Activated naive CD8-positive, alpha-beta T cell treated with anti-CD3 and anti-CD28 coated beads, Interleukin-2, amount 10 ng/mL, durations not matched to agents 7 days and 5 days (primary cell): Measurements from ENCODE around the gene QRFPR. TPM values are rescaled to one million over a fixed set of nuclear protein-coding genes. Genes with fewer than 3 reads are reported as not detected.
"Not testable (repeated sequence)": the region's sequence is repeated elsewhere in the genome, so short reads cannot be mapped to it uniquely, and the experiment has no call there.

Source experiments
- ATAC-seq: fragments of 150-1000 bp; cut with Tn5 transposase; one replicate; pipeline ENCODE4 v1.10.0; 2021; ENCODE audit warnings: low read depth, moderate library complexity
- POLR2A ChIA-PET: fragments of 350-600 bp; sonication (Branson Sonifier 250); formaldehyde crosslinking; loops from one replicate; lab custom pipeline; 2021; ENCODE audit warnings: antibody characterized with exemption; lab: Charles Lee
- DNase-seq: peaks from one replicate; pipeline ENCODE4 v3.0.0; 2021
- H3K27ac Mint-ChIP-seq: one replicate; pipeline ENCODE4 v1.8.0; 2022; ENCODE audit warnings: mild to moderate bottlenecking, mixed read lengths
- H3K27me3 Mint-ChIP-seq: one replicate; pipeline ENCODE4 v1.8.0; 2022; ENCODE audit warnings: mild to moderate bottlenecking, moderate library complexity, mixed read lengths
- H3K36me3 Mint-ChIP-seq: one replicate; pipeline ENCODE4 v1.8.0; 2021; ENCODE audit warnings: mild to moderate bottlenecking, mixed read lengths
- H3K4me1 Mint-ChIP-seq: one replicate; pipeline ENCODE4 v1.8.0; 2021; ENCODE audit warnings: mixed read lengths
- H3K4me3 Mint-ChIP-seq: one replicate; pipeline ENCODE4 v1.8.0; 2022; ENCODE audit warnings: mild to moderate bottlenecking, moderate library complexity, mixed read lengths
- H3K9me3 Mint-ChIP-seq: one replicate; pipeline ENCODE4 v1.8.0; 2021; ENCODE audit warnings: mixed read lengths
- total RNA-seq, 2 experiments: library from RNA; stranded (reverse); gene quantifications; one replicate each; pipeline ENCODE4 v1.2.3, GENCODE V29; 2021

Gene QRFPR
- not detected for total RNA-seq

DNA sequence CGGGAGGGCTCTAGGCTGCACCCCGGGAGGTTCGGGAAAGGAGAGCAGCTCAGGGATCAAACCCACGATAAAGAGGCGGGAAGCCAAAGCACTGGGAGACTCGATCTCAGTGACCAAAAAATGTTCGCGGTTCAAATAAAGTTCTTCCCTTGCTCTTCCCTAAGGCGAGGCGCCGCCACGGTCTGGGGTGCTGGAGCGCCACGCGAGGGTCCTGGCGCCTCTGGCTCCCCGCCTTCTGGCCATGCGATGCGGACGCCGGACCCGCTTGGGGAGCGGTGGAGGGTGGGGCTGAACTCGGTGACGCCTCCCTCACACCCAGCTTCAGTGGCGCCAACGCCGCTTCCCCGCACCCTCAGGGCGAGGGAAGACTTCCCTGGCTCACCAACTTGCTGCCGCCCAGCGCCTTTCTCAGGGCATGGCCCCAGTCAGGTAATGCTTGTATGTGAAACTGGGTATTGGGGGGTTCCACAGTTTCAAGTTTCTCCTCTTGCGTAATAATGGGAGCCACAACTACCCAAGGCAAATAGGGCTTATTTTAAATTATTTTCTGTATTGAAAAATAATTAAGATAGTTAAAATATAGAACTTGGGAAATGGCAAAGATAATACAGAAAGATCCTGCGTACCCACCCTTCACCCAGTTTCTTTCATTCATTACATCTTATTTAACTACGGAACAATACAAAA, at the start of gene QRFPR:
Gene QRFPR, minus strand, starts transcription at position 243 of the 687 bp plus-strand sequence. CDS start 371 bp downstream, outside the sequence.
- peak; percentile 18 for ATAC-seq
- peak within 1 kb of the TSS; percentile 78 for H3K4me3 Mint-ChIP-seq
- DNase-seq: no peak
- no peaks in the 10 kb centered on the region for H3K9me3 Mint-ChIP-seq
- H3K4me1 Mint-ChIP-seq: peaks cover 8% of the 10 kb centered on the region
- peak within 1 kb of the TSS; percentile 8 for H3K27ac Mint-ChIP-seq
- POLR2A ChIA-PET: no interaction called here
- peaks cover 2% of the 10 kb centered on the region for H3K36me3 Mint-ChIP-seq
- peaks cover 64% of the 10 kb centered on the region for H3K27me3 Mint-ChIP-seq

DNA sequence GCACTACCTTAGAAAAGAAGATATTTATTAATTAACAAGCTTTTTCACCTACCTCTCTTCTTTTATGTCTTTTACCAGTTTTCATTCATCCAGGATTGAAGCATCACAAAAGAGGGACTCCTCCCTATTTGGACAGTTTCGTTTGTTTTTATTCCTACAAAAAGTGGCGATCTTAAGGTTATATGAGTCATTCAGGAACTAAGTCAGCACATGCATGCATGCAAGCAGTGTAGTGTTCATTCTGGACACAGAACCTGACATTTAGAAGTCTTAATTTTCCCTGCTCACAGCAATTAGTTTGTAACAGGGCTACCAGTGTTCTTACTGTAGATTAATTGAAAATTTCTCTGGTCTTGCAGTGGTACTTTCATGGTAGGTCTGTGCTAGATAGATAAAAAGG, 47.9 kb upstream of the QRFPR start:
- Mint-ChIP-seq H3K4me3 (no peak overlapping the region), H3K9me3 (peaks cover 6% of the 10 kb centered on the region), H3K27me3 (peaks cover 10% of the 10 kb centered on the region), H3K4me1 (no peaks in the 10 kb centered on the region), H3K36me3 (no peaks in the 10 kb centered on the region), H3K27ac (no peak overlapping the region)
- POLR2A ChIA-PET: no interaction called here
- DNase-seq (no peak), ATAC-seq (no peak)

DNA sequence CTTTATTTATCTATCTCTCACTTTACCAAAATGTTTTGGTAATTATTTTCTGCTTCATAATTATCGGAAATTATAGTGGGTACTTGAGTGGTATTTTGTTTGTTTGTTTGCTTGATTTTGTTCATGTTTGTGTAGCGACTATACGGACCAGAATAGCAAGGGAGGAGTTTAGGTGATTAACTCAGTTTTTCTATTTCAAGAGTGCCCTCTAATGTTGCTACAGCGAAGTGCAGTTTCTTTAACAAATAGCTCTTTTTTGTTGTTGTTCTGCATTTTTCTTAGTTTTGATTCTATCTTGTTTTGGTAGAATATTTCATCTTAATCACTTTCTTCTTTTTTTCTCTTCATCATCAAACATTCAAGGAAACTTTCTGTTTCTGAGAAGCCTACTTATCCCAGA, 40.8 kb upstream of the QRFPR start:
- Mint-ChIP-seq H3K27me3 (peaks cover 19% of the 10 kb centered on the region), H3K27ac (no peak overlapping the region), H3K4me3 (no peak overlapping the region), H3K36me3 (no peaks in the 10 kb centered on the region), H3K9me3 (no peaks in the 10 kb centered on the region), H3K4me1 (no peaks in the 10 kb centered on the region)
- no peak for ATAC-seq
- no peak for DNase-seq
- POLR2A ChIA-PET: no interaction called here

DNA sequence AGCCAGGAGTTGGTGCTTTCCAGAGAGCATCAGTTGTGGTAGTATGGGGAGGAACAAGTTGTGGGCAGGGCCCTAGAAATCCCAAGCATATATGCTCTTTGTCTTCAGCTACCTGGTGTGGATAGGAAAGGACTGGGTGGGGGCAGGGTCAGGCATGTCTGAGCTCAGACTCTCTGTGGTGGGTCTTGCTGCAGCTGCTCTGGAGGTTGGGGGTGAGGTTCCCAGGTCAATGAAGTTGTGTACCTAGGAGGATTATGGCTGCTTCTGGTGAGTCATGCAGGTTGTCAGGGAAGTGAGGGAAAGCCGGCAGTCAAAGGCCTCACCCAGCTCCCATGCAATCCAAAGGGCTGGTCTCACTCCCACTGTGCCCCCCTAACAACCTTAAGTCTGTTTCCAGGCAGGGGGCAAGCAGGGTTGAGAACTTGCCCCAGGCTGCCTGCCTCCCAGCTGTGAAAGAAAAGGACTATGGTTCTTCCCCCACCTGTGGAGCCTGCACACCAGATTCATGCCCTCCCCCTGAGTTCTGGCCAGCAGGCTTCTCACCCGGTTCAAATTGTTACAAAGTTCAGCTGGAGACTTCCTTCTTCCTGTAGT, 30.4 kb upstream of the QRFPR start:
- H3K27ac Mint-ChIP-seq: no peak overlapping the region
- no peak for ATAC-seq
- no peak overlapping the region for H3K4me3 Mint-ChIP-seq
- POLR2A ChIA-PET: no interaction called here
- H3K36me3 Mint-ChIP-seq: no peaks in the 10 kb centered on the region
- H3K4me1 Mint-ChIP-seq: no peaks in the 10 kb centered on the region
- no peaks in the 10 kb centered on the region for H3K9me3 Mint-ChIP-seq
- peaks cover 12% of the 10 kb centered on the region for H3K27me3 Mint-ChIP-seq
- no peak for DNase-seq

DNA sequence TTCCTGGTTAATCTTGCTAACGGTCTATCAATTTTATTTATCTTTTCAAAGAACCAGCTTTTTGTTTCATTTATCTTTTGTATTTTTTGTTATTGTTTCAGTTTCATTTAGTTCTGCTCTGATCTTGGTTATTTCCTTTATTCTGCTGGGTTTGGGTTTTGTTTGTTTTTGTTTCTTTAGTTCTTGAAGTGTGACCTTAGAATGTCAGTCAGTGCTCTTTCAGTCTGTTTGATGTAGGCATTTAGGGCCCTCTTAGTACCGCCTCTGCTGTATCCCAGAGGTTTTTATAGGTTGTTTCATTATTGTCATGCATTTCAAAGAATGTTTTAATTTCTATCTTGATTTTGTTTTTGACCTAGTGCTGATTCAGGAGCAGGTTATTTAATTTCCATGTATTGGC, 27.7 kb upstream of the QRFPR start:
- H3K27me3 Mint-ChIP-seq, POLR2A ChIA-PET, H3K4me1 Mint-ChIP-seq, H3K4me3 Mint-ChIP-seq, H3K27ac Mint-ChIP-seq, H3K9me3 Mint-ChIP-seq, DNase-seq, H3K36me3 Mint-ChIP-seq, ATAC-seq: not testable (repeated sequence)

DNA sequence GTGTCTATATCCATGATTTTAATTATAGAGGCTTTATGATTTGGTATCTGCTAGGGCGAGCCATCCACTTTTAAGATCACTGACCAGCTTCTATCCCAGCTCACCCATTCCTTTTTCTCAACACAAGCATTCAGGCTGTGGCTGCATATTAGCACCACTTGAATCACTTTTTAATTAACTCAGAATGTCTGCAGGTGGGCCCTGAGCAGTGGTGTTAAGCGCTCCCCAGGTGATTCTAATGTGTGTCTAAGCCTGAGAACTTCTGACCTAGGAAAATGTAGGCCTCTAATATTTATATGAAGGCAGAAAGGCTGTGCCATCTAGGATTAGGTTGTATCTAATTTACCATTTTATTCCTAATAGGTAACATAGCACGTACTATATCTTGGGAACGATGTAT, 19.8 kb upstream of the QRFPR start:
- DNase-seq (no peak), ATAC-seq (no peak)
- H3K4me1 Mint-ChIP-seq: no peaks in the 10 kb centered on the region
- no peaks in the 10 kb centered on the region for H3K9me3 Mint-ChIP-seq
- POLR2A ChIA-PET: no interaction called here
- no peaks in the 10 kb centered on the region for H3K36me3 Mint-ChIP-seq
- H3K27me3 Mint-ChIP-seq: peaks cover 2% of the 10 kb centered on the region
- no peak overlapping the region for H3K4me3 Mint-ChIP-seq
- H3K27ac Mint-ChIP-seq: no peak overlapping the region

DNA sequence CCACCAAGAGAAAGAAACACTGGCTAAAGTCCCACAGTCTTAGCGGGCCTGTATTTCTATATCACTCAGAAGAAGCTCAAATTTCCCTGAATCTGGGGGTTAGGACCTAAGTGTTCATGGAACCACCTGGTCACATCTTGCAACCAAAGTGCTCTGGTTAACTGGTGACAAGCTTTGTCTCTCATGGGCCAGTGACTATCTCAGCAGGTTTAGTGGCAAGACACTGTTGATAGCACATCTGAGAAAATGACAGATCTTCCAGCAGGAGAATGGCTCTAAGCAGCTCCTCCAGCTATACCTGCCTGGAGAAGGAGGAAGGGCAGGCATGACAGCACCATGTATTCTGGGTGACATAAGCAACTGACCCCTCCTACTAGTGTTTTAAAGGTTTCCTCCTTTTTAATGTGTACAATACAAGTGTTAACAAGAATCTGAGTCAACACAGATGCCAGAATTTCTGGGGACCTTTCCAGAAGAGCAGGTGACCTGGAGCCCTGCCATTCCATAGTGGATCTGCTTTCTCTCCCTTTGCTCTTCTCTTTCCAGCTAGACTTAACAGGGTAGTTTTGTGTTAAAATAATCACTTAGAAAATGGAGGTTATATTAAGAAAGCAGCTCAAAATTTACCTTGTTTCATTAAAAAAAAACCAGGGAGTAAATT, 17.3 kb upstream of the QRFPR start:
- H3K36me3 Mint-ChIP-seq: no peaks in the 10 kb centered on the region

DNA sequence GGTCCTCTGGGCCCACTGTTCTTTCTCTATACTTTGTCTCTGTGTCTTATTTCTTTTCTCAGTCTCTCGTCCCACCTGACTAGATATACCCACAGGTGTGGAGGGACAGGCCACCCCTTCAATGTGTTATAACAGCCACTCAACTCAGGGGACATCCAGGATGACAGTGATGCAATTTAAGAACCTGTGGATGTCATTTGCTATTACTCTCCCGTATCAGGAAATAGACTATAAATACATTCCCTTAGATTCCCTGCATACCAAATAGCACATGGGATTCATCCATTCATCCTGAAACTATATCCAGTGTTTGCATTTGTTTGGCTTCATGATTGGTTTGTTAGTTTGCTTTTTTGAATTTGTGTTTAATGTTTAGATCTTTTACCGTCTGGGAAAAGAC, 16.6 kb upstream of the QRFPR start:
- POLR2A ChIA-PET: no interaction called here
- no peaks in the 10 kb centered on the region for H3K4me1 Mint-ChIP-seq

More for the DNA sequence above, 17.3 kb upstream of the QRFPR start:
- DNase-seq: no peak
- Mint-ChIP-seq H3K4me1 (no peaks in the 10 kb centered on the region), H3K4me3 (no peak overlapping the region), H3K9me3 (no peaks in the 10 kb centered on the region), H3K27ac (no peak overlapping the region), H3K27me3 (peaks cover 3% of the 10 kb centered on the region)
- ATAC-seq: no peak
- POLR2A ChIA-PET: no interaction called here

DNA sequence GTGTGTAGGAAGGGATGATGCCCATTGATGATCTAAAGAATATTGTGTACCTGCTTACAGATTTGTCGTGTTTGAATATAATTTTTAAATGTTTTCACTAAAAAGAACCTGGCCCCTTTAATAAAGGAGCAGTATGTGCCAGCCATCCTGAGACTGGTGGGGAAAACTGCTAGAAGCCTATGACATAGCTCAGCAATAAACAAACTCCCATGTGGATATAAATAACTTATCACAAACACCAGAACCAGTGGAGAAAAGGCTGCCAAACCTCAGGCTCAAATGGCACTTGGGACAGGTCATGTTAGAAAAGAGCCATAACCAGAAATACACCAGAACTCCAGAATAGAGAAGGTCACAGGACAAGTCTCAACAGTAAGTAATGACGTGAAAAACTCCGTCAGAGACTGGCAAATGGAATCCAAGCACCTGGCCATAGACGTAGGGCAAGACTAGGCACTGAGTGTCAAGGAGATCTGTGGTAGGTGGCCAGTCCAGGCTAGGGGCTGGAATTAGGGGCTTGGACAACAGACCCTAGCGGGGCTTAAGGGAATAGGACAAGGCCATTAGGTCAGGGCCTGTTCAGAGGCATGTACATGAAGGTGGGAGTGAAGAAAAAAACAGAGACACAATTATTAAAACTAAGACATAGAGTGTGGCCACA, 11.7 kb upstream of the QRFPR start:
- Mint-ChIP-seq H3K4me1 (no peaks in the 10 kb centered on the region), H3K27me3 (peaks cover 11% of the 10 kb centered on the region), H3K36me3 (no peaks in the 10 kb centered on the region), H3K9me3 (peaks cover 1% of the 10 kb centered on the region), H3K4me3 (no peak overlapping the region), H3K27ac (no peak overlapping the region)
- POLR2A ChIA-PET: no interaction called here
- no peak for DNase-seq
- no peak for ATAC-seq

More for the DNA sequence above, 16.6 kb upstream of the QRFPR start:
- Mint-ChIP-seq H3K36me3 (no peaks in the 10 kb centered on the region), H3K27ac (no peak overlapping the region), H3K27me3 (peaks cover 3% of the 10 kb centered on the region), H3K4me3 (no peak overlapping the region), H3K9me3 (no peaks in the 10 kb centered on the region)
- ATAC-seq: no peak
- no peak for DNase-seq

DNA sequence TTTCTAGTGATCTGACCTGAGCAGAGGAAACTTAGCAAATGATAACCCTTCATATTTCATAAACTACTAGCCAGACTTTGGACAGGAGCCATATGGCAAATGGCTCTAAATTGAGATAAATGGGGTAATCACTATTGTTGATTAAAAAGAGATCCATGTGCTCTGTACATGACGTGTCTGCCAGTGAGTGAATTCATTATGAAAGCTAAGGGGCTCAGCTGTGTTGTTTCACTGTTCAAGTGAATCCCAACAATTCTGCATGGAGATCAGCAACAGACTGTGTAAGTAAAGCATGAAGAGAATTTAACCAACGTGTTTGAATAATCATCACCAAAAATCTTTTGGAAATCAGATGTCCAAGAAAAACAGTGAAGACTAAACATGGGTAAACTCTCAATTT, 9.5 kb upstream of the QRFPR start:
- Mint-ChIP-seq H3K4me3 (no peak overlapping the region), H3K27me3 (peaks cover 18% of the 10 kb centered on the region), H3K36me3 (no peaks in the 10 kb centered on the region), H3K4me1 (no peaks in the 10 kb centered on the region), H3K9me3 (peaks cover 1% of the 10 kb centered on the region), H3K27ac (no peak overlapping the region)
- no peak for ATAC-seq
- POLR2A ChIA-PET: no interaction called here
- DNase-seq: no peak

DNA sequence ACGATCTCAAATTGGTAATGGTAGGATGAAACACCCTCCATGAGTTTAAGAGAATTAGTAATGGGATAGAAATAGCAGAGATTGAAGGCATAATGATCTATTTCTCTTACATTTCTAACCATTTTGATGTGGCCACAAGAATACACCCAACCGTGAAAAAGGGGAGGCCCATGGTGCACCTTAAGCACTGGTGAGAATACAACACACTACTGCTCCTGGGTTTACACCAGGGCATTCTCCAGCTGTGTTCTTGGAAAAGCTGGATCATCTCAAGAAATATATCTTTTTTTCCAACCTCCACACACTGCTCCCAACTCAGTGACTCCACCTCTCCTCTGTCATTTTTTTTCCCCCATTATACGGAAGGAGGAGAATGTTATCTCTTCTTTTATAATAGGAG, 1.5 kb downstream of the QRFPR start:
- Mint-ChIP-seq H3K27ac (no peak overlapping the region), H3K27me3 (peaks cover 71% of the 10 kb centered on the region), H3K4me1 (peaks cover 8% of the 10 kb centered on the region), H3K9me3 (no peaks in the 10 kb centered on the region), H3K36me3 (peaks cover 2% of the 10 kb centered on the region), H3K4me3 (no peak overlapping the region)
- ATAC-seq (no peak), DNase-seq (no peak)
- POLR2A ChIA-PET: no interaction called here

DNA sequence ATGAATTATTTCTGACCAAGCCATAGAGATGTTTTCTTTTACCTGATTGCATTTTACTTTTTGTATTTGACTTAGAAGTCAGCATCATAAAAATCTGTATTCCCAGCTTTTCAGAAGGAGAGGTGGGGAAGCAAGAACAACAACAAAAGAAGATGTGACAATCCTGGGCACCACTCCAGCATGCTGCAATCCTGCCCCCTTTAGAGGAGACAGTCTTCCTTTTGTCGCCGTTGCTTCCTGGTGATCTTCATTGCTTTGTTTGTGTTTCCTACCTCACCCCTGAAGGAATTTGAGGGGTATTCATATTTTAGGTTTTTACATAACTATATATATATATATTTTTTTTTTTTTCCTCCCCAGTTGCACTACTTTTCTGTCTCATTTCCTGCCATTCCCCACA, 3.7 kb downstream of the QRFPR start:
- Mint-ChIP-seq H3K27ac (no peak overlapping the region), H3K27me3 (peaks cover 67% of the 10 kb centered on the region), H3K4me1 (peaks cover 8% of the 10 kb centered on the region), H3K36me3 (peaks cover 2% of the 10 kb centered on the region), H3K9me3 (no peaks in the 10 kb centered on the region), H3K4me3 (no peak overlapping the region)
- ATAC-seq (no peak), DNase-seq (no peak)
- POLR2A ChIA-PET: no interaction called here

DNA sequence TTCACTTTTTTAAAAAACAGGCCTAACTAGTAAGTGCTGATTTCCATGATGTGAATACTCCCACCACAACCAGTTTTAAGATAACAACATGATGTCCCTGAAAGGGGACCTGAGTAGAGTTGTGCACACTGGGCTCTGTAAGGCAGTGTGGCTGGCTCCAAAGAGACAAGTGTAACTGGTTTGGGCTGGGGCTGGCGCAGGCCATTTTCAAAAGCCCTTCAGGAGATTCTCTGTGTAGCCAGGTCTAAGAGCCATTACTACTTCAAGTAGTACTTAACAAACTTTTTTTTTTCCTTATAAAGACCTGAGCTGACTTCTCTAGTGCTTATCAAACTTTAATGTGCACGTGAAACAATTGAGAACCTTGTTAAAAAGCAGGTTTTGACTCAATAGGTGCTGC, 4.3 kb downstream of the QRFPR start:
- peaks cover 8% of the 10 kb centered on the region for H3K4me1 Mint-ChIP-seq
- no peak overlapping the region for H3K4me3 Mint-ChIP-seq
- no peaks in the 10 kb centered on the region for H3K9me3 Mint-ChIP-seq
- DNase-seq (no peak), ATAC-seq (no peak)
- POLR2A ChIA-PET: no interaction called here
- H3K27me3 Mint-ChIP-seq: peaks cover 62% of the 10 kb centered on the region
- H3K36me3 Mint-ChIP-seq: peaks cover 2% of the 10 kb centered on the region
- H3K27ac Mint-ChIP-seq: no peak overlapping the region
